ENCODE results near the gene EVI5.

The EVI5 gene

GRCh38 chr1:92505015-92505692, 279.8 kb downstream of the EVI5 start:
- DNase-seq, result no peak

- no peak for DNase-seq
Measured at GRCh38 chr1:92504291-92505014, 280.5 kb downstream of the EVI5 start.

GRCh38 chr1:92503926-92504285, 281.0 kb downstream of the EVI5 start:
- DNase-seq, result no peak

- DNase-seq, result no peak
Measured at GRCh38 chr1:92503043-92503925, 281.6 kb downstream of the EVI5 start.

GRCh38 chr1:92502247-92502646, 282.7 kb downstream of the EVI5 start:
- DNase-seq, result no peak

GRCh38 chr1:92500552-92500951, 284.4 kb downstream of the EVI5 start:
- DNase-seq, result no peak

- no peak for DNase-seq
Measured at GRCh38 chr1:92495392-92496063, 289.4 kb downstream of the EVI5 start.

- DNase-seq, result no peak
Measured at GRCh38 chr1:92494485-92495141, 290.3 kb downstream of the EVI5 start.

GRCh38 chr1:92493139-92493538, 291.8 kb downstream of the EVI5 start:
- DNase-seq, result no peak

GRCh38 chr1:92488832-92489231, 296.1 kb downstream of the EVI5 start:
- no peak for DNase-seq

- no peak for DNase-seq
Measured at GRCh38 chr1:92488416-92488815, 296.5 kb downstream of the EVI5 start.

GRCh38 chr1:92487078-92487605, 297.8 kb downstream of the EVI5 start:
- DNase-seq, result no peak

- no peak for DNase-seq
Measured at GRCh38 chr1:92486251-92487077, 298.4 kb downstream of the EVI5 start, which contains the start of gene GFI1. Gene GFI1 (minus strand): TSS chr1:92486925. CDS start chr1:92483487, 3,438 bp downstream.

GRCh38 chr1:92485381-92486250, 299.3 kb downstream of the EVI5 start:
- DNase-seq, result no peak

- no peak for DNase-seq
Measured at GRCh38 chr1:92484472-92485380, 300.2 kb downstream of the EVI5 start.

- no peak for DNase-seq
Measured at GRCh38 chr1:92483610-92484471, 301.1 kb downstream of the EVI5 start.

GRCh38 chr1:92482665-92483609, 302.0 kb downstream of the EVI5 start:
- no peak for DNase-seq

All from NCI-H1436 treated with DMSO at 0.1 percent for 48 hours (cell line).